Spleen (tissue), 11 donors: ENCODE results near the gene GAMT. TPM values are rescaled to one million over a fixed set of nuclear protein-coding genes. Genes with fewer than 3 reads are reported as not detected.
"Not testable (repeated sequence)": the region's sequence is repeated elsewhere in the genome, so short reads cannot be mapped to it uniquely, and the experiment has no call there.

ENCODE experiments used
- DNase-seq: peaks from one replicate; pipeline ENCODE4 v3.0.0-alpha.2; 2020
- H3K27ac ChIP-seq, 8 donors: fragments of 200-600 bp; sonication (generic) in 7 of 8; 1 replicate in 4 of 8; 2 replicates in 4 of 8; pipeline versions ENCODE4 v1.5.0 to v1.8.0; 2016 to 2021; ENCODE audit warnings: inconsistent platforms in 4 of 8, mild to moderate bottlenecking in 4 of 8, moderate library complexity in 1 of 8
- H3K27me3 ChIP-seq, 7 donors: fragments of 200-600 bp; sonication (generic) in 6 of 7; replicated peaks in 1 of 7; 1 replicate in 4 of 7; 2 replicates in 3 of 7; pipeline versions ENCODE4 v1.5.0 to v1.8.0; 2016 to 2021; ENCODE audit warnings: inconsistent platforms in 3 of 7, mild to moderate bottlenecking in 1 of 7
- H3K36me3 ChIP-seq, 6 donors: fragments of 200-600 bp; sonication (generic) in 5 of 6; 1 replicate in 4 of 6; 2 replicates in 2 of 6; pipeline versions ENCODE4 v1.5.0 to v1.8.0; 2016 to 2021; ENCODE audit warnings: inconsistent platforms in 2 of 6
- H3K4me1 ChIP-seq, 6 donors: fragments of 200-600 bp; sonication (generic) in 5 of 6; 1 replicate in 3 of 6; 2 replicates in 3 of 6; pipeline versions ENCODE4 v1.5.0 to v1.8.0; 2016 to 2021; ENCODE audit warnings: inconsistent platforms in 3 of 6
- H3K4me3 ChIP-seq, 8 donors: fragments of 200-600 bp; sonication (generic) in 7 of 8; 1 replicate in 4 of 8; 2 replicates in 4 of 8; pipeline versions ENCODE4 v1.5.0 to v1.8.0; 2016 to 2021; ENCODE audit warnings: inconsistent platforms in 4 of 8, mild to moderate bottlenecking in 4 of 8, moderate library complexity in 2 of 8
- H3K9me3 ChIP-seq, 8 donors: fragments of 200-600 bp; sonication (generic) in 7 of 8; 1 replicate in 4 of 8; 2 replicates in 4 of 8; pipeline versions ENCODE4 v1.5.0 to v1.8.0; 2016 to 2021; ENCODE audit warnings: inconsistent platforms in 4 of 8
- POLR2A ChIP-seq, 3 donors: fragments of 450-650 bp; IDR thresholded peaks; one replicate each; pipeline ENCODE4 v1.5.1; 2017; ENCODE audit warnings: antibody characterized with exemption in 3 of 3, mild to moderate bottlenecking in 1 of 3
- POLR2AphosphoS5 ChIP-seq, 3 donors: sonication (generic); formaldehyde crosslinking; IDR thresholded peaks; one replicate each; pipeline ENCODE4 v1.5.1; 2017; ENCODE audit warnings: antibody characterized with exemption in 3 of 3
- WGBS, 5 donors: extraction: QIAGEN DNeasy Blood & Tissue Kit in 3 of 5; methylation state at CpG; one replicate each; pipeline versions ENCODE4 v1.1.5 to v1.1.7; 2013 to 2018; 5-methylcytosine and 5-hydroxymethylcytosine counted together
- intact Hi-C: fragments of 100-400 bp; cut with DNase I; formaldehyde crosslinking; loops from one replicate; pipeline ENCODE4 v1.15.0; 2023; ENCODE audit warnings: low total_unique reads
- polyA plus RNA-seq, 3 donors: library from polyadenylated mRNA; stranded (reverse); fragments of 200-250 nt; gene quantifications; one replicate each; pipeline ENCODE4 v1.2.1, GENCODE V29; 2013
- total RNA-seq, 7 donors: library from RNA; depleted of rRNA in 3 of 7; stranded (reverse); fragments of >200 nt in 3 of 7; fragmentation: NEBNext Ultra II Directional in 4 of 7; extraction: Animal tissue kit (Norgen Biotek cat#: 25700) in 4 of 7; gene quantifications; one replicate each; pipeline versions ENCODE4 v1.1.0 to v1.2.1, GENCODE V29; 2016 to 2021
- TF ChIP-seq, protein P1 (sequence below), 11 experiments: fragments of 200-600 bp in 7 of 11; fragments of 450-650 bp in 4 of 11; sonication (generic) in 4 of 11; IDR thresholded peaks in 8 of 11; conservative IDR thresholded peaks in 3 of 11; 1 replicate in 7 of 11; 2 replicates in 4 of 11; pipeline versions ENCODE4 v1.4.0 to v1.8.0; 2016 to 2021; ENCODE audit warnings: antibody characterized with exemption in 11 of 11, inconsistent platforms in 4 of 11, mild to moderate bottlenecking in 1 of 11
- donor health status: healthy with polysubstance abuse.
- donor health status: DM: no; HTN: no; CAD: no; lungs with moderate emphysema.
- donor health status: DM: no; HTN: no; CAD: no.
- donor health status: Bipolar disorder and iron deficiency.
- donor health status: healthy.
- donor health status: DM: no; HTN: no; CAD: no.
- donor health status: DM: yes; HTN: yes; CAD: no.

The GAMT gene
- total and polyA plus RNA-seq, 10 donors, result 7.1 to 20.4 (median 12.4) TPM

DNA sequence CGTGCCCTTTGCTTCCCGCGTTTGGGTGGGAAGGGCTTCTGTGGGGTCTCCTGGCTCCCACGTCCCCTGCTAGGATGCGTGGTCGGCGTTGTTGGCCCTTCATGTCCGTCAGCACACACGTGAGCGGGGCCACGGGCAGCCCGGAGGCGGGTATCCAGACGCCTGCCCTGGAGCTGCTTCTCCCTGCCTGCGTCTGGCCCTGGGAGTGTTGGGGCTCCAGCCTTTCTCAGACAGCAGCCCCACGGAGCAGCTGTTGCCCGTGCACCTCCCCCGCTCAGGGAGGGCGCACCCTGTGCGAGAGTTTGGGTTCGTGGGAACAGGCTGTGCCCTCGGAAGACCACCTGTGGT is 20.6 kb upstream of the GAMT start:
- no peak for DNase-seq
- TF ChIP-seq POLR2AphosphoS5 (IDR thresholded peaks at IDR 0.05) (peak in 1 of 3 donors; percentile 42), POLR2A (IDR thresholded peaks at IDR 0.05) (no peak)
- TF ChIP-seq, protein P1, sequence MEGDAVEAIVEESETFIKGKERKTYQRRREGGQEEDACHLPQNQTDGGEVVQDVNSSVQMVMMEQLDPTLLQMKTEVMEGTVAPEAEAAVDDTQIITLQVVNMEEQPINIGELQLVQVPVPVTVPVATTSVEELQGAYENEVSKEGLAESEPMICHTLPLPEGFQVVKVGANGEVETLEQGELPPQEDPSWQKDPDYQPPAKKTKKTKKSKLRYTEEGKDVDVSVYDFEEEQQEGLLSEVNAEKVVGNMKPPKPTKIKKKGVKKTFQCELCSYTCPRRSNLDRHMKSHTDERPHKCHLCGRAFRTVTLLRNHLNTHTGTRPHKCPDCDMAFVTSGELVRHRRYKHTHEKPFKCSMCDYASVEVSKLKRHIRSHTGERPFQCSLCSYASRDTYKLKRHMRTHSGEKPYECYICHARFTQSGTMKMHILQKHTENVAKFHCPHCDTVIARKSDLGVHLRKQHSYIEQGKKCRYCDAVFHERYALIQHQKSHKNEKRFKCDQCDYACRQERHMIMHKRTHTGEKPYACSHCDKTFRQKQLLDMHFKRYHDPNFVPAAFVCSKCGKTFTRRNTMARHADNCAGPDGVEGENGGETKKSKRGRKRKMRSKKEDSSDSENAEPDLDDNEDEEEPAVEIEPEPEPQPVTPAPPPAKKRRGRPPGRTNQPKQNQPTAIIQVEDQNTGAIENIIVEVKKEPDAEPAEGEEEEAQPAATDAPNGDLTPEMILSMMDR (IDR thresholded peaks at IDR 0.05 in 8 of 11, conservative IDR thresholded peaks at IDR 0.05 in 3 of 11), result no peak
- Histone ChIP-seq H3K36me3 (peaks cover 0 to 100% (median 84%) of the 10 kb centered on the region in 6 donors), H3K9me3 (no peaks in the 10 kb centered on the region), H3K27ac (peak overlapping the region in 3 of 8 donors; percentile 1 to 33 (median 4)), H3K4me1 (peaks cover 7 to 63% (median 26%) of the 10 kb centered on the region in 6 donors), H3K27me3 (no peaks in the 10 kb centered on the region), H3K4me3 (no peak overlapping the region)
- WGBS, 5 donors, result 78 to 92% (median 90%) methylated on average over 4 to 22 of the region's 22 CpGs
- intact Hi-C loops, result no loop called here

DNA sequence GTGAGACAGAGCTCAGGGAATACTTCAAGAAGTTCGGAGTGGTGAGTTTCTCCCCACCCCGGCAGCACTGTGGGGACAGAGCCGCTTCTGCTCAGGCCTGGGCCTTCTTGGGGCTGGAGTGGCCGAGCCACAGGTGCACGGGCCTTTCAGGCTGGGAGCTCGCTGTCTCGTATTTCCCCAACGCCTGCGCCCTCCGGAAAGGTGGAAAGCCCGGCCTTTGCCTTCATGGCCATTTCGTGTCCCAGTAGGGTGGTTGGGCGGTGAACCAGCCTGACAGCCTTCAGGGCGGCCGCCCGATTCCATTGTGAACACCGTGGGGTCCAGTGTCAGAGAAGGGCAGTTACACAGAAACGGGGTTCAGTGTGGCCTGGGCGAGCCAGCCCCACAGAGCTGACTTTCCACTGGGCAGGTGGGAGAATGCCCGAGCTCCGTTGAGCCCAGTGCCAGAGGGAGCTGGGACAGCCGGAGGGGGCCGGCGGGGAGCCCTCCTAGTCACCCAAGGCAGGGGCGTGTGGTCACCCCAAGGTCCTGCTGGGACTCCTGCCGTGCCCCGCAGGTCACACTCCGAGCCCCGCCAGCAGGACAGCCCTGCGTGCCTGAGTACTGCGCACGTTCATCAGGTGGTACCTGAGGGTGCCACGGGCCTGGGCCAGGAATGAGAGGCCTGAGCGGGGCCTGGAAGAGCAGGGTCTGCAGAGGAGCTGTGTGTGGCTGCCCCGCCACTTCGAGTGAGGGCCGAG is 20.0 kb upstream of the GAMT start:
- Histone ChIP-seq H3K27me3 (no peaks in the 10 kb centered on the region), H3K4me1 (peaks cover 12 to 68% (median 31%) of the 10 kb centered on the region in 6 donors), H3K9me3 (no peaks in the 10 kb centered on the region), H3K27ac (peak overlapping the region in 2 of 8 donors; percentile 4 to 33), H3K4me3 (no peak overlapping the region), H3K36me3 (peaks cover 0 to 100% (median 79%) of the 10 kb centered on the region in 6 donors)
- intact Hi-C loops, result no loop called here
- 95 to 96% (median 95%) methylated on average over 26 to 37 of the region's 37 CpGs for WGBS, 5 donors
- DNase-seq, result no peak
- TF ChIP-seq, protein P1 (IDR thresholded peaks at IDR 0.05 in 8 of 11, conservative IDR thresholded peaks at IDR 0.05 in 3 of 11), result no peak
- no peak for TF ChIP-seq POLR2A (IDR thresholded peaks at IDR 0.05)
- no peak for TF ChIP-seq POLR2AphosphoS5 (IDR thresholded peaks at IDR 0.05)

DNA sequence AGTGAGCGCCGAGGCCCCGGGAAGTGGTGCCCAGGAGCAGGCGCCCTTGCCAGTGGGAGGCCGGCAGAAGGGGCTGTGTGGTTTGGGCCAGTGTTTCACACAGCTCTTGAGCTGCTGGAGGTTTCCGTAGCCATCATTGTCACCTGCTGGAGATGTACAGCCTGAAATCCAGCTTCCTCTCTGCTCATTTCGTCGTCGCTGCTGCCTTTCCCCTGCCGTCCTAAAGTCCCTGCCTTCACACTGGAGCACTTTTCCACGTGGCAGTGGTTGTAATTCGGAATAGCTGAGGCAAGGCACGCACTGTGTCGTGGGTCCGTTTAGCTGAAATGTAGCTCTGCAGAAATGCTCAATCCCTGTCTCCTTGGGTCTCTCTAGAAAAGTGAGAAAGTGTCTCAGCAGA is 19.2 kb upstream of the GAMT start:
- peaks cover 0 to 98% (median 72%) of the 10 kb centered on the region in 6 donors for H3K36me3 ChIP-seq
- no peaks in the 10 kb centered on the region for H3K27me3 ChIP-seq
- H3K9me3 ChIP-seq, result no peaks in the 10 kb centered on the region
- H3K27ac ChIP-seq, result no peak overlapping the region
- 90 to 96% (median 94%) methylated on average over 15 of the region's 15 CpGs for WGBS, 5 donors
- TF ChIP-seq POLR2A (IDR thresholded peaks at IDR 0.05) (no peak), POLR2AphosphoS5 (IDR thresholded peaks at IDR 0.05) (peak in 1 of 3 donors; percentile 45)
- TF ChIP-seq, protein P1 (IDR thresholded peaks at IDR 0.05 in 8 of 11, conservative IDR thresholded peaks at IDR 0.05 in 3 of 11), result no peak
- H3K4me1 ChIP-seq, result peaks cover 20 to 76% (median 39%) of the 10 kb centered on the region in 6 donors
- H3K4me3 ChIP-seq, result no peak overlapping the region
- intact Hi-C loops, result no loop called here
- DNase-seq, result no peak

DNA sequence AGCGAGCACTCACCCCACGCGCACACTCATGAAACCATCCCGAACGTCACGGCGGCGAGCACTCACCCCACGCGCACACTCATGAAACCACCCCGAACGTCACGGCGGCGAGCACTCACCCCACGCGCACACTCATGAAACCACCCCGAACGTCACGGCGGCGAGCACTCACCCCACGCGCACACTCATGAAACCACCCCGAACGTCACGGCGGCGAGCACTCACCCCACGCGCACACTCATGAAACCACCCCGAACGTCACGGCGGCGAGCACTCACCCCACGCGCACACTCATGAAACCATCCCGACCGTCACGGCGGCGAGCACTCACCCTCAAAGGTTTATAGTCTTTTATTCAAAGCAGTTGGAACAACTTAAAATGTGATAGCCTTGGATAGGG is 18.7 kb upstream of the GAMT start:
- intact Hi-C loops, H3K4me3 ChIP-seq, H3K9me3 ChIP-seq, DNase-seq, H3K27ac ChIP-seq, H3K27me3 ChIP-seq: not testable (repeated sequence)
- WGBS, 5 donors, result 92 to 97% (median 95%) methylated on average over 22 to 33 of the region's 43 CpGs
- peaks cover 20 to 81% (median 43%) of the 10 kb centered on the region in 6 donors for H3K4me1 ChIP-seq
- H3K36me3 ChIP-seq, result peaks cover 0 to 93% (median 67%) of the 10 kb centered on the region in 6 donors
